ENCODE results near the gene CSRNP3.

CSRNP3 gene

DNA sequence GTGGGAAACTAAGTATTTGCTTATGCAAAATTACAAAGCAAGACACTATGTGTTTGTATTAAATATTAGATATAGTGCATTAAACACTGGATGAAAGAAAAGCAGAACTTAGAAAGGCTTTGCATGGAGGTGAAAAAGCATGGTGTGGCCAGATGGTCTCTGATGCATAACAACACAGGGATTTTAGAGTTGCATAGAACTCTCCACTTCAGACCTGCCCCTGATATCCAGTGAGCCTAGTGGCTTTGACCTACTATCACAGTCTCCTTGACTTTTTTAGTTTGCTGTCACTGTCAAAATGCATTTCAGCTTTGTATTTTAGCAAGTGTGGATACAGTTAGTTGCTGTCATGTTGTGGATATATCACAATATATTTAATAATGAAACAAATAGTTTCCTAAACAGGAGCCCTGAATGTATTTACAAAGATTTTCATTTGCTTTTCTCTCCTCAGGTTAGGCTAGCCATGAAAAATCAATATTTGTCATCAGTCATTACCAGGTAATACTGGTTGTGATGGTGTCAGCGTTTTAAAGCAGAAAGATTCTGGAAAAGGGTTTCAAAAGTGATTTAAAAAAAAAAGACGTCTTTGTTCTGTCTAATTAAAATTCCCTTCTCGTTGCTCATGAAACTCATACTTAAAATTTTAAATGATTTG lies 5.2 kb downstream of the CSRNP3 start:
- in situ Hi-C loops (cut with HindIII; ENCODE audit: low sequenced_read_pairs): no loop called here
- DNase-seq (ENCODE audit: low read depth, low spot score): no peak
- TF ChIP-seq, protein P1, sequence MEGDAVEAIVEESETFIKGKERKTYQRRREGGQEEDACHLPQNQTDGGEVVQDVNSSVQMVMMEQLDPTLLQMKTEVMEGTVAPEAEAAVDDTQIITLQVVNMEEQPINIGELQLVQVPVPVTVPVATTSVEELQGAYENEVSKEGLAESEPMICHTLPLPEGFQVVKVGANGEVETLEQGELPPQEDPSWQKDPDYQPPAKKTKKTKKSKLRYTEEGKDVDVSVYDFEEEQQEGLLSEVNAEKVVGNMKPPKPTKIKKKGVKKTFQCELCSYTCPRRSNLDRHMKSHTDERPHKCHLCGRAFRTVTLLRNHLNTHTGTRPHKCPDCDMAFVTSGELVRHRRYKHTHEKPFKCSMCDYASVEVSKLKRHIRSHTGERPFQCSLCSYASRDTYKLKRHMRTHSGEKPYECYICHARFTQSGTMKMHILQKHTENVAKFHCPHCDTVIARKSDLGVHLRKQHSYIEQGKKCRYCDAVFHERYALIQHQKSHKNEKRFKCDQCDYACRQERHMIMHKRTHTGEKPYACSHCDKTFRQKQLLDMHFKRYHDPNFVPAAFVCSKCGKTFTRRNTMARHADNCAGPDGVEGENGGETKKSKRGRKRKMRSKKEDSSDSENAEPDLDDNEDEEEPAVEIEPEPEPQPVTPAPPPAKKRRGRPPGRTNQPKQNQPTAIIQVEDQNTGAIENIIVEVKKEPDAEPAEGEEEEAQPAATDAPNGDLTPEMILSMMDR (IDR thresholded peaks at IDR 0.05; ENCODE audit: low read depth, low read length): no peak
- H3K4me3 ChIP-seq (ENCODE audit: low read depth, low read length): no peak overlapping the region

- no peak overlapping the region for H3K4me3 ChIP-seq (ENCODE audit: low read depth, low read length)
- in situ Hi-C loops (cut with HindIII; ENCODE audit: low sequenced_read_pairs): no loop called here
- TF ChIP-seq, protein P1 (IDR thresholded peaks at IDR 0.05; ENCODE audit: low read depth, low read length): no peak
- no peak for DNase-seq (ENCODE audit: low read depth, low spot score)
These were observed 5.9 kb downstream of the CSRNP3 start for GRCh38 chr2:165475277-165476004.

DNA sequence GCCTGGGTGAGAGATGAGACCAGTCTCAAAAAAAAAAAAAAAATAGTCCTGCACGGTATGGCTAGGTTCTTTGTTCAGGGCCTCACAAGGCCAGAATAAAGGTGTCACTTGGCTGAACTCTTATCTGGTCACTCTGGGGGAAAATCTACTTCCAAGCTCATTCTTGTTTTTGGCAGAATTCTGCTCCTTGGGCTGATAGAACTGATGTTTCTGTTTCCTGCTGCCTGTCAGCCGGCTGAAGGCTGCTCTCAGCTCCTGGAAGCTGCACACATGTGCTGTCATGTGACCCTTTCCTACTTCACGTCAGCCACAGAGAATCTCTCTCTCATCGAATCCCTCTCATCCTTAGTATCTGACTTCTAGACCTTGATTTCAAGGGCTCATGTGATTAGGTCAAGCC lies 10.4 kb downstream of the CSRNP3 start:
- TF ChIP-seq, protein P1 (IDR thresholded peaks at IDR 0.05; ENCODE audit: low read depth, low read length): no peak
- in situ Hi-C loops (cut with HindIII; ENCODE audit: low sequenced_read_pairs): no loop called here
- DNase-seq (ENCODE audit: low read depth, low spot score): no peak
- no peak overlapping the region for H3K4me3 ChIP-seq (ENCODE audit: low read depth, low read length)

GRCh38 chr2:165494573-165494972 lies 25.1 kb downstream of the CSRNP3 start:
- in situ Hi-C loops (cut with HindIII; ENCODE audit: low sequenced_read_pairs): no loop called here
- H3K4me3 ChIP-seq (ENCODE audit: low read depth, low read length): no peak overlapping the region
- TF ChIP-seq, protein P1 (IDR thresholded peaks at IDR 0.05; ENCODE audit: low read depth, low read length): no peak
- no peak for DNase-seq (ENCODE audit: low read depth, low spot score)

DNA sequence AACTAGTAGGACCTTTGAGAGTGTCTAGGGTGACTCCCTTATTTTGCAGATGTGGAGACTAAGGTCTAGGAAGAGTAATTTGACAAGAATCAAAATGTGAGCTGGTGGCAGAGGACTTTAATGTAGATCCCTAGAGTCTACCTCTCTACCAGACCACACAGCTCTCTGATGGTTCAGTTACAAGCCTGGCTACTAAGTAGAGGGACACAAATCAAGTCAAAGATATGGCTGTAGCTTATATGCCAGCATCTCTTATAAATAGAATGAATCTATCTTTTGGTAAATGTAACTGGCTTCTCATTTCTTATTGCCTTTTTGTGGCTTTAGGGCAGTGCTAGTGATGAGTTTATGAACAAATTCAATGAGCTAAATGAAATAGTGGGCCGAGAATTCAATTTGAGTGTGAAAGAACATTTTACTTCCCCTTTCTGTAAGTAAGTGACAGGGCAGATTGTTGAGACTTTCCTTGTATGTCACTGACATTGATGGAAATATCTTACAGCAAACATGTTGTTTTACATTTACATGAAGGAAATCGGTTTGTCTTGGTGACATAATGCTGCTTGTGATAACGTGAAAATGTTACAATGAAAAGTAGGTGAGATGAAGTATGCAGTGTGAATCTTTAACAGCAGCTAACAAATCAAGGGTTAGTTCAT lies 28.3 kb downstream of the CSRNP3 start:
- in situ Hi-C loops (cut with HindIII; ENCODE audit: low sequenced_read_pairs): no loop called here

DNA sequence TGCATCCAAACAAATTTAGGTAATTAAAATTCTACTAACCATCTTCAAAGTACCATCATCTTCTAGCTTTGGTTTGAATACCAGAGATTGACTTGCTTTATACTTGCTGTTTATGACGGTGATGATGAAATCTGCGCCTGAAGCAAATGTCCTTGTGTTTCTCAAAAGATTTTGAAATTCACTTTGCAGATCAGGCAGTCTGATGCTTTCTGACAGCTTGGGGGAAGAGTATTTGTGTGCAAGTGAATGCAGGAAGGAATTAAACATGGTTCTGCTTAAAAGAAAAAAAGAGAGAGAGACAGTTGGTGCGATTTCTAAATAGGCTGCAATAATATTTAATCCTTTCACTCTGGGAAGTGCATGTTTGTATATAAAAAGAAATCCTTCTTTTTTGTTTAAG lies 29.6 kb downstream of the CSRNP3 start:
- no peak for DNase-seq (ENCODE audit: low read depth, low spot score)
- TF ChIP-seq, protein P1 (IDR thresholded peaks at IDR 0.05; ENCODE audit: low read depth, low read length): no peak
- in situ Hi-C loops (cut with HindIII; ENCODE audit: low sequenced_read_pairs): no loop called here
- H3K4me3 ChIP-seq (ENCODE audit: low read depth, low read length): no peak overlapping the region

More for the DNA sequence above, 28.3 kb downstream of the CSRNP3 start:
- no peak overlapping the region for H3K4me3 ChIP-seq (ENCODE audit: low read depth, low read length)
- DNase-seq (ENCODE audit: low read depth, low spot score): no peak
- TF ChIP-seq, protein P1 (IDR thresholded peaks at IDR 0.05; ENCODE audit: low read depth, low read length): no peak

Measured in astrocyte of the spinal cord (primary cell).